WTC11 (cell line): ENCODE results near the gene MTHFS. TPM values are rescaled to one million over a fixed set of nuclear protein-coding genes. Genes with fewer than 3 reads are reported as not detected.
A peak's percentile ranks its signal among the peaks of the same experiment; 100 is the strongest.
"Not testable (repeated sequence)": the region's sequence is repeated elsewhere in the genome, so short reads cannot be mapped to it uniquely, and the experiment has no call there.

Experiments used
- ATAC-seq: fragments of 200-7000 bp; cut with Tn5 transposase; 2 replicates; pipeline ENCODE4 v1.10.0; 2021; ENCODE audit warnings: mild to moderate bottlenecking, moderate library complexity
- CTCF ChIA-PET: fragments of 300-600 bp; sonication (Branson Sonifier 250); formaldehyde crosslinking; loops from one replicate; lab custom pipeline; 2021; ENCODE audit warnings: antibody characterized with exemption; lab: Charles Lee
- POLR2A ChIA-PET: fragments of 350-600 bp; sonication (Branson Sonifier 250); formaldehyde crosslinking; loops from one replicate; lab custom pipeline; 2021; ENCODE audit warnings: antibody characterized with exemption; lab: Charles Lee
- DNase-seq: peaks from one replicate; pipeline ENCODE4 v3.0.0; 2021; ENCODE audit warnings: low spot score
- H3K27ac Mint-ChIP-seq: 2 replicates; pipeline ENCODE4 v1.8.0; 2021; ENCODE audit warnings: mixed read lengths
- H3K27me3 Mint-ChIP-seq: 2 replicates; pipeline ENCODE4 v1.8.0; 2021; ENCODE audit warnings: low read depth, mild to moderate bottlenecking, moderate library complexity, mixed read lengths
- H3K36me3 Mint-ChIP-seq: 2 replicates; pipeline ENCODE4 v1.8.0; 2021; ENCODE audit warnings: mixed read lengths
- H3K4me1 Mint-ChIP-seq: 2 replicates; pipeline ENCODE4 v1.8.0; 2022; ENCODE audit warnings: mixed read lengths
- H3K4me3 Mint-ChIP-seq: 2 replicates; pipeline ENCODE4 v1.8.0; 2021; ENCODE audit warnings: mild to moderate bottlenecking, moderate library complexity, mixed read lengths
- H3K9me3 Mint-ChIP-seq: 2 replicates; pipeline ENCODE4 v1.8.0; 2021; ENCODE audit warnings: mixed read lengths
- GABPB1 ChIP-seq: sonication (generic); formaldehyde crosslinking; IDR thresholded peaks from 2 replicates; pipeline ENCODE4 v1.8.1; 2023; ENCODE audit warnings: mild to moderate bottlenecking, missing genetic modification reagents
- IRF2 ChIP-seq: sonication (generic); formaldehyde crosslinking; IDR thresholded peaks from 2 replicates; pipeline ENCODE4 v1.8.0; 2022; ENCODE audit warnings: low read depth, missing genetic modification reagents, borderline replicate concordance
- NFATC4 ChIP-seq: fragments of 250-450 bp; sonication (Bioruptor Pico); IDR thresholded peaks from 2 replicates; pipeline ENCODE4 v1.9.0; 2021; ENCODE audit warnings: mild to moderate bottlenecking
- NR2C2 ChIP-seq: sonication (generic); formaldehyde crosslinking; IDR thresholded peaks from 2 replicates; pipeline ENCODE4 v1.8.0; 2022; ENCODE audit warnings: mild to moderate bottlenecking, missing genetic modification reagents
- NR3C1 ChIP-seq: sonication (generic); formaldehyde crosslinking; conservative IDR thresholded peaks from 2 replicates; pipeline ENCODE4 v1.8.1; 2023; ENCODE audit warnings: low read depth, mild to moderate bottlenecking, missing genetic modification reagents
- ZNF138 ChIP-seq: sonication (generic); formaldehyde crosslinking; conservative IDR thresholded peaks from 2 replicates; pipeline ENCODE4 v1.8.1; 2022; ENCODE audit warnings: mild to moderate bottlenecking, moderate library complexity, missing genetic modification reagents
- total RNA-seq: library from RNA; stranded (reverse); gene quantifications from 3 replicates; pipeline ENCODE4 v1.2.3, GENCODE V29; 2021
- TF ChIP-seq, protein P1 (sequence below): sonication (generic); formaldehyde crosslinking; IDR thresholded peaks from 2 replicates; pipeline ENCODE4 v1.8.0; 2022; ENCODE audit warnings: missing genetic modification reagents
- TF ChIP-seq, protein P2 (sequence below): sonication (generic); formaldehyde crosslinking; IDR thresholded peaks from 2 replicates; pipeline ENCODE4 v1.8.1; 2022; ENCODE audit warnings: mild to moderate bottlenecking, moderate library complexity, missing genetic modification reagents
- TF ChIP-seq, protein P3 (sequence below): sonication (generic); formaldehyde crosslinking; conservative IDR thresholded peaks from 2 replicates; pipeline ENCODE4 v1.8.1; 2022; ENCODE audit warnings: mild to moderate bottlenecking, missing genetic modification reagents
- TF ChIP-seq, protein P4 (sequence below): fragments of 200-600 bp; IDR thresholded peaks from 2 replicates; pipeline ENCODE4 v1.8.0; 2022; ENCODE audit warnings: antibody characterized with exemption
- TF ChIP-seq, protein P5 (sequence below): sonication (generic); formaldehyde crosslinking; IDR thresholded peaks from 2 replicates; pipeline ENCODE4 v1.8.0; 2022; ENCODE audit warnings: mild to moderate bottlenecking, missing genetic modification reagents

The MTHFS gene
- total RNA-seq, 1 experiment from 2014 or later, result 24.8 TPM

DNA sequence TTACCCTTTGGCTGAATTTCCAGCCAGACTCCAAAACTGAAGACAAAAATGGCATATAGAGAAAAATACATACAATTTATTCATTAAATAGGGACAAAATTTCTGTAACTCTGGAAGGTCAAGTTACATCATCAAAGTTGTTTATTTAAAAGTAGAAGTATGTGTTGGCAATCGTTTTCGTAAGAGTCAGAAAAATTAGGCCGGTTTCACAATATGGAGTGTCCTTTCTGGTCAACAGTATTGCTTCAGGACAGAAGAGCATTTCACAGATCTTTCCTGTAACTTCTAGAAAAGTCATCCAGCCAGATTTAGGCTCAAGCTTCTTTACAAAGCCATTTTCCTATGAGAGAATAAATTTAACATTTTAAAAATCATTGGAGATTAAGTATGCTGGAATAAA, 2.0 kb upstream of the MTHFS start:
- H3K36me3 Mint-ChIP-seq, H3K4me3 Mint-ChIP-seq, DNase-seq, H3K9me3 Mint-ChIP-seq, H3K27ac Mint-ChIP-seq, POLR2A ChIA-PET, ATAC-seq, CTCF ChIA-PET, H3K27me3 Mint-ChIP-seq: not testable (repeated sequence)
- TF ChIP-seq GABPB1 (CRISPR knock-in tag), result peak; percentile 70; the same call in 1 of the 2 replicates
- peaks cover 27% of the 10 kb centered on the region for H3K4me1 Mint-ChIP-seq

DNA sequence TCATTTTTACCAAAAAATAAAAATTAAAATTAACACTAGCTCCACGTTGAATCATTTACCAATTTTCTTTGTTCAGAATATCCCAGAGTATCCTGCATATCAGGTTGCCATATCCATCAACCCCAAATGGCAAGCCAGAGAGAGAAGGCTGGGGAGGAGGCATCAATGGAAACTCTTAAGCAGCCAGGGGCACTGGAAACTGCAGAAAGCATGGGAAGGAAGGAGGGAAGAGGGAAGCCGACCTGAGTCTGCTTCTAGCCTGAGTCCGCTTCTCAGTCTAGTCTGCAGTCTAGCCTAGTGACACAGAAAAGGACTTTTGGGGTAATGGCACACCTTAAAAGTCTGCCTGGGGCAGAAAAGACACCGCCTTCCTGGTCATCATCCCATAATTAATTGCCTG, 1.6 kb upstream of the MTHFS start:
- ChIA-PET CTCF (interaction anchor here (1.1 to 2.6 kb wide), 2 partner anchors 95 to 275 kb away, joined by 5 to 9 read pairs; no protein-coding TSS in a partner anchor), POLR2A (interaction anchor here (2.9 kb wide), 1 partner anchor 24 kb away, joined by 16 read pairs; no protein-coding TSS in a partner anchor)
- no peak for DNase-seq
- no peaks in the 10 kb centered on the region for H3K9me3 Mint-ChIP-seq
- peaks cover 6% of the 10 kb centered on the region; the same call in 1 of the 2 replicates for H3K36me3 Mint-ChIP-seq
- H3K27me3 Mint-ChIP-seq, result no peaks in the 10 kb centered on the region
- H3K27ac Mint-ChIP-seq, result peak overlapping the region; percentile 78; the same call in 1 of the 2 replicates
- H3K4me3 Mint-ChIP-seq, result no peak overlapping the region
- H3K4me1 Mint-ChIP-seq, result peaks cover 26% of the 10 kb centered on the region
- TF ChIP-seq, protein P1, sequence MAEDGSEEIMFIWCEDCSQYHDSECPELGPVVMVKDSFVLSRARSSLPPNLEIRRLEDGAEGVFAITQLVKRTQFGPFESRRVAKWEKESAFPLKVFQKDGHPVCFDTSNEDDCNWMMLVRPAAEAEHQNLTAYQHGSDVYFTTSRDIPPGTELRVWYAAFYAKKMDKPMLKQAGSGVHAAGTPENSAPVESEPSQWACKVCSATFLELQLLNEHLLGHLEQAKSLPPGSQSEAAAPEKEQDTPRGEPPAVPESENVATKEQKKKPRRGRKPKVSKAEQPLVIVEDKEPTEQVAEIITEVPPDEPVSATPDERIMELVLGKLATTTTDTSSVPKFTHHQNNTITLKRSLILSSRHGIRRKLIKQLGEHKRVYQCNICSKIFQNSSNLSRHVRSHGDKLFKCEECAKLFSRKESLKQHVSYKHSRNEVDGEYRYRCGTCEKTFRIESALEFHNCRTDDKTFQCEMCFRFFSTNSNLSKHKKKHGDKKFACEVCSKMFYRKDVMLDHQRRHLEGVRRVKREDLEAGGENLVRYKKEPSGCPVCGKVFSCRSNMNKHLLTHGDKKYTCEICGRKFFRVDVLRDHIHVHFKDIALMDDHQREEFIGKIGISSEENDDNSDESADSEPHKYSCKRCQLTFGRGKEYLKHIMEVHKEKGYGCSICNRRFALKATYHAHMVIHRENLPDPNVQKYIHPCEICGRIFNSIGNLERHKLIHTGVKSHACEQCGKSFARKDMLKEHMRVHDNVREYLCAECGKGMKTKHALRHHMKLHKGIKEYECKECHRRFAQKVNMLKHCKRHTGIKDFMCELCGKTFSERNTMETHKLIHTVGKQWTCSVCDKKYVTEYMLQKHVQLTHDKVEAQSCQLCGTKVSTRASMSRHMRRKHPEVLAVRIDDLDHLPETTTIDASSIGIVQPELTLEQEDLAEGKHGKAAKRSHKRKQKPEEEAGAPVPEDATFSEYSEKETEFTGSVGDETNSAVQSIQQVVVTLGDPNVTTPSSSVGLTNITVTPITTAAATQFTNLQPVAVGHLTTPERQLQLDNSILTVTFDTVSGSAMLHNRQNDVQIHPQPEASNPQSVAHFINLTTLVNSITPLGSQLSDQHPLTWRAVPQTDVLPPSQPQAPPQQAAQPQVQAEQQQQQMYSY (CRISPR knock-in tag), result no peak
- ATAC-seq, result no peak

DNA sequence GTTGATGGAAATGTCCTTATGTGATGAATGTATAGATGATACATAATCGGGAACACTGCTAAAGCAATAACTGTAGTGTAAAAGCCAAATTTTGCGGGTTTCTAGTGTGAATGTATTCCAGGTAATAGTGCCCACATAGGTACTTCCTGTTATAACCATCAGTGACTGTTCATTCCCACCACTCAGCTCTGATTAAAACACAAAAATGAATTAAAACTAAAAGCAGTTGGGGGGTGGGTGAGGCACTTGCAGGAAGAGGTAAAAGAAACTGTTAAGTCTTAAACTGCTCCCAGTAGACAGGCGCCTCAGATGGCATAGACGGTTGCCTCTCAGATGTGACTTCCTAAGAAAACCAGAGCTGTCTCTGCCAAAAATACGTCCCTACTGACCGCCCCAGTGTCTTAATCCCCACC, 893 bp upstream of the MTHFS start:
- peaks cover 26% of the 10 kb centered on the region for H3K4me1 Mint-ChIP-seq
- no peaks in the 10 kb centered on the region for H3K9me3 Mint-ChIP-seq
- DNase-seq, result no peak
- no peak for TF ChIP-seq NR2C2
- TF ChIP-seq, protein P2, sequence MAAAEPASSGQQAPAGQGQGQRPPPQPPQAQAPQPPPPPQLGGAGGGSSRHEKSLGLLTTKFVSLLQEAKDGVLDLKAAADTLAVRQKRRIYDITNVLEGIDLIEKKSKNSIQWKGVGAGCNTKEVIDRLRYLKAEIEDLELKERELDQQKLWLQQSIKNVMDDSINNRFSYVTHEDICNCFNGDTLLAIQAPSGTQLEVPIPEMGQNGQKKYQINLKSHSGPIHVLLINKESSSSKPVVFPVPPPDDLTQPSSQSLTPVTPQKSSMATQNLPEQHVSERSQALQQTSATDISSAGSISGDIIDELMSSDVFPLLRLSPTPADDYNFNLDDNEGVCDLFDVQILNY (CRISPR knock-in tag), result no peak
- TF ChIP-seq, protein P3, sequence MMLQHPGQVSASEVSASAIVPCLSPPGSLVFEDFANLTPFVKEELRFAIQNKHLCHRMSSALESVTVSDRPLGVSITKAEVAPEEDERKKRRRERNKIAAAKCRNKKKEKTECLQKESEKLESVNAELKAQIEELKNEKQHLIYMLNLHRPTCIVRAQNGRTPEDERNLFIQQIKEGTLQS, result no peak
- no peak for TF ChIP-seq NFATC4 (CRISPR knock-in tag)
- TF ChIP-seq, protein P1 (CRISPR knock-in tag), result no peak
- no peak for TF ChIP-seq IRF2 (CRISPR knock-in tag)
- TF ChIP-seq ZNF138 (CRISPR knock-in tag), result no peak
- TF ChIP-seq, protein P4, sequence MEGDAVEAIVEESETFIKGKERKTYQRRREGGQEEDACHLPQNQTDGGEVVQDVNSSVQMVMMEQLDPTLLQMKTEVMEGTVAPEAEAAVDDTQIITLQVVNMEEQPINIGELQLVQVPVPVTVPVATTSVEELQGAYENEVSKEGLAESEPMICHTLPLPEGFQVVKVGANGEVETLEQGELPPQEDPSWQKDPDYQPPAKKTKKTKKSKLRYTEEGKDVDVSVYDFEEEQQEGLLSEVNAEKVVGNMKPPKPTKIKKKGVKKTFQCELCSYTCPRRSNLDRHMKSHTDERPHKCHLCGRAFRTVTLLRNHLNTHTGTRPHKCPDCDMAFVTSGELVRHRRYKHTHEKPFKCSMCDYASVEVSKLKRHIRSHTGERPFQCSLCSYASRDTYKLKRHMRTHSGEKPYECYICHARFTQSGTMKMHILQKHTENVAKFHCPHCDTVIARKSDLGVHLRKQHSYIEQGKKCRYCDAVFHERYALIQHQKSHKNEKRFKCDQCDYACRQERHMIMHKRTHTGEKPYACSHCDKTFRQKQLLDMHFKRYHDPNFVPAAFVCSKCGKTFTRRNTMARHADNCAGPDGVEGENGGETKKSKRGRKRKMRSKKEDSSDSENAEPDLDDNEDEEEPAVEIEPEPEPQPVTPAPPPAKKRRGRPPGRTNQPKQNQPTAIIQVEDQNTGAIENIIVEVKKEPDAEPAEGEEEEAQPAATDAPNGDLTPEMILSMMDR, result no peak
- TF ChIP-seq NR3C1, result no peak
- TF ChIP-seq, protein P5, sequence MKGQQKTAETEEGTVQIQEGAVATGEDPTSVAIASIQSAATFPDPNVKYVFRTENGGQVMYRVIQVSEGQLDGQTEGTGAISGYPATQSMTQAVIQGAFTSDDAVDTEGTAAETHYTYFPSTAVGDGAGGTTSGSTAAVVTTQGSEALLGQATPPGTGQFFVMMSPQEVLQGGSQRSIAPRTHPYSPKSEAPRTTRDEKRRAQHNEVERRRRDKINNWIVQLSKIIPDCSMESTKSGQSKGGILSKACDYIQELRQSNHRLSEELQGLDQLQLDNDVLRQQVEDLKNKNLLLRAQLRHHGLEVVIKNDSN (CRISPR knock-in tag), result no peak
- peaks cover 6% of the 10 kb centered on the region; the same call in 1 of the 2 replicates for H3K36me3 Mint-ChIP-seq
- H3K4me3 Mint-ChIP-seq, result peak overlapping the region; percentile 79
- peak overlapping the region; percentile 51; the same call in 1 of the 2 replicates for H3K27ac Mint-ChIP-seq
- ATAC-seq, result no peak
- ChIA-PET CTCF (interaction anchor here (1.1 to 2.6 kb wide), 2 partner anchors 95 to 275 kb away, joined by 5 to 9 read pairs; no protein-coding TSS in a partner anchor), POLR2A (interaction anchor here (2.9 kb wide), 1 partner anchor 25 kb away, joined by 16 read pairs; no protein-coding TSS in a partner anchor)
- no peaks in the 10 kb centered on the region for H3K27me3 Mint-ChIP-seq
